GM21381 (cell line): Measurements from ENCODE around the gene CDK5R1.

Experiments
- ATAC-seq: cut with Tn5 transposase; IDR thresholded peaks from one replicate; pipeline ENCODE4 v1.9.1; 2021; ENCODE audit warnings: mild to moderate bottlenecking, moderate library complexity; ENCODE audit not compliant: unreplicated experiment

CDK5R1 gene

DNA sequence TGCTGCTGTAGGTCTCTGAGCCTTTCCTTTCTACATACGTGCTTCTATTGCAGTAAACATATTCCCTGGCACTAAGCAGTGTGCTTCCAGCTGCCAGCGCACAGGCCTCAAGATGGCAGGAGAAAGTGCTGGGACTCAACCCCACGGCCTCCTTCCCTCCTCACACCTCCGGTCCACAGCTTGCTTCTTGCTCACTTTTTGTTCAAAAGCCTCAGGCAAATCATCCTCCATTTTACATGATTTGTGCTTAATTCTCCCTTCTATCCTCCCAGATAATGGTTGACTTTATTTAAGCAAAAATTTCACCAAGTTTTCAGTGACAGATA, 5.4 kb downstream of the CDK5R1 start:
- no peak for ATAC-seq

- no peak for ATAC-seq
Measured at GRCh38 chr17:32492648-32493289, 6.0 kb downstream of the CDK5R1 start.

- ATAC-seq, result no peak
Measured at GRCh38 chr17:32493571-32493970, 6.8 kb downstream of the CDK5R1 start.

DNA sequence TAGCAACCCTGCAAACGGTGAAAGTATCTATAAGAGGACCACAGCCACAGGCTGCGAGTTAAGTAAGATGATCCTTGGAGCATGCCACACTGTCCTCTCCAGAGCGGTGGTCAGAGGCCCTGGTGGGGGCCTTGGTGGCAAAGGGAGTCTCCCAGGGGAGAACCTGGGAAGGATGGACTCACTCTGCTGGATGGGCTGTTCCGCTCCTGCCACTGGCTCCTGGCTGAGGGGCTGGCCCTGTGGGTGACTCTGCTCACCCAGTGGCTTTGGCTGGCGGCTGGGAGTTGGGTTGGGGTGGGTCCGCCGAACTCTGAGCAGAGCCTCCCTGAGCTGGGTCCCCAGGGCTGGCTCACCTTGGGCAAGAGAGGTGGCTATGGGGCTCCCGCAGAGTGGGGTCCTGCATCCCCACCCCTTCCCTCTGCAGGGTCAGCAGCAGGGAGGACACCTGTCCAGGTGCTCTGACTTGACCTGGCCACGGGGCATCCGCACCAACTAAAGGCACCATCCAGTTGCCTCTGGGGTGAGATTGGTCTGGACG, 7.3 kb downstream of the CDK5R1 start:
- ATAC-seq, result no peak

DNA sequence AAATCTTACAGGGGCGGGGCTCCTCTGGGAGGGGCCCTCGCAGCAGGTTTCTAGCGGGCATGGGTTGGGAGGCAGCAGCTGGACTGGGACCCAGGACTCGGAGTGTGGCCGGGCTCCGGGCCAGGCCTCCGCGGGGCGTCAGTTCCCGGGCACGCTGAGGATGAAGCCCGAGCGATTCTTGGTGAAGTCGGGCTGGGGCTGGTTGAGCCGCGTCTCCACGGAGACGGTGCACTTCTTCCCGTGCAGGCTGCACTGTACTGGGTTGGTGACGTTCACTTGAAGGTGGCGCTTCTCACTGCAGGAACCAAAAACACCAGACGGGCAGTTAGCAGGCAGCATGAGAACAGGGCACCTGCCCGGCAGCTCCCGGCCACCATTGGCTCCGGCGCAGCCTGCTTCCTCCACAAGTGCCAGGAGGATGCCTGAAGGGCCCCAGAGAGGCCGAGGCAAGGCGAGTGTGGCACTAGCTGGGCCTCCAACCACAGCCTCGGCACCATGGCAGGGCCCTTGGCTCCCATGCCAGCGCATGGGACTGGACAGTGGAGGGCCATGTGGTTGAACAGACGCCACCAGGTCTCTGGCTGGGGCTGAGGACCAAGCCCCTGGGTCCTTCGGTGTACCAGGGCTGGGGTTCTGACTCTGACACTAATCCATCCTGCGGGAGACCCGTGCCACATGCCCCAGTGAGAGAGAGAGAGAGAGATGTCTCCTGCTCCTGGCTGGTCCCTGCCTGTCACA, 8.0 kb downstream of the CDK5R1 start:
- ATAC-seq, result no peak

DNA sequence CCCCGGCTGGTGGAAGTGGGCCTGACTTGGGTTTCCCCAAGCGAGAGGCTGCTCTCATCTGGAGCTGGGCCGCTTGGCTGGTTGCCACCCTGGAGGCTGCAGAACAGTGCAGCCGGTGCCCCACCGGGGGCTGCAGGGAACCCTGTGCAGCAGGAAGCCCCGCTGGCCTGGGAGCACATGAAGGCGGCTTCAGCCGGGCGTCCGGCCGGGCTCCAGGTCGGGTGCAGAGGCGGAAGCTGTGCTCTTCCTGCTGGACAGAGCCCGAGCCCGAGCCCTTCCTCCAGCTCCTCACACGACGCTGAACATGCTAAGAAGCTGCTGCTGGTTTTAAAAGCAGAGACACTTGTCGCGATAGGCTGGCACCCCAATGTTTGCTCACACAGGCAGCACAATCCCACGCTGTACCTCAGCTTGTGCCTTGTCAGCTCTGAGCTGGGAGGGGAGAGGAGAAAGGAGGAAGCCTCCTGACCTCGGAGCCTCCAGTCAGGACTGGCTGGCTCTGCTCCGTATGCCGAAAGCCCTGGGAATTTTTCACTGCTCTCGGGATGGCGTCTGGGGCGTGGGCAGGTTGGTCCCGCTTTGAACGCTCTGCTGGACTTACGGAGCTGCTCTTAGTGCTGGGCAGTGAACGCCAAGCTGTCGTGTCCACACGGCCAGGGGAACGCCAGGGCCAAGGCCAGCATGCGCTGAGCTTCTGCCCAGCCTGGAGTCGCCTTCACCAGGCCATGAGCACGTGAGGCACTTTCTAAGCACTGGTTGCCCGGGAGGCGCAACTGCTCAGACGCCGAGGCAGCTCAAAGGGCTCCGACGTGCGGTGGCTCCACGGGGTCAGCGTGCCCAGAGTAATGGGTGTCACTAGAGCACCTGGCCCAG, 8.8 kb downstream of the CDK5R1 start:
- no peak for ATAC-seq

GRCh38 chr17:32496395-32497073, 9.7 kb downstream of the CDK5R1 start:
- no peak for ATAC-seq

- ATAC-seq, result no peak
Measured at GRCh38 chr17:32497431-32498205, 10.8 kb downstream of the CDK5R1 start.

- ATAC-seq, result no peak
Measured at GRCh38 chr17:32498391-32498790, 11.6 kb downstream of the CDK5R1 start.

GRCh38 chr17:32502013-32502412, 15.2 kb downstream of the CDK5R1 start:
- no peak for ATAC-seq

DNA sequence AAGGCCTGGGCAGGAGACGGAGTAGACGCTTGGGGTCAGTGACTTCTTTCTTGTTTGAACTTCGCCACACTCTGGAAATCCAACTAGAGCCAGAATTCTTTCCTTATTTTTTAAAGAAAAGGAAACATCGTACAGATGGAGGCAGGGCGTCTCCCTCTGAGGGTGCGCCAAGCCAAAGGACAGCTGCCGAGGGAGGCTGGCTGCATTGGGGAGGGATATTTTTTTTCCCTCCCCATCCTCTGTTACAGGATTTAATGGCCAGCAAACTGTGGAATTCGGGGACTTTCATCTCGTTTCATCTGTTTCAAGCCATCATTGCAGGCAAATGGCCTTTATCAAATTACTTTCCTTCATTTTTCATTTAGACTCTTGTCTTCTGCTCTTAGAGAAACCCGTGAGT, 15.9 kb downstream of the CDK5R1 start:
- no peak for ATAC-seq

- peak; percentile 85 for ATAC-seq
Measured at GRCh38 chr17:32503251-32504165, 16.7 kb downstream of the CDK5R1 start.

GRCh38 chr17:32504166-32504990, 17.6 kb downstream of the CDK5R1 start:
- no peak for ATAC-seq

DNA sequence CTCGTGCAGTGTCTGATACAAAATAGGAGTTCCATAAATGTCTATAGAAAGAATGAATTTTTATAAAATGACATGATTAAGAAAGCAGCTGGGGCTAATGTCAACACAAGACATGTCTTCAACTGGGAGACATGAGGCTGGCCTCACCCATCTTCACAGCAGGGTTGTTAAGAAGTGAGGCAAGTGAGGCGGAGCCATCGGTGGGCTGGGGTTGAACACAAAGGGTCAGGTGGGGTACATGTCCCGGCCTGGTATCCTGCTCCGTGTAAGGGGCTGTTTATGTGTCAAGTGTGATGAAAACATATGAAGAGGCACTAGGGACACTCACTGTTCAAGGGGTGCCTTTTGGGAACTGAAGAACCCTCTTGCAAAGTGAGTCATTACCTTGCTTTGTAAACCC, 22.1 kb downstream of the CDK5R1 start:
- no peak for ATAC-seq

DNA sequence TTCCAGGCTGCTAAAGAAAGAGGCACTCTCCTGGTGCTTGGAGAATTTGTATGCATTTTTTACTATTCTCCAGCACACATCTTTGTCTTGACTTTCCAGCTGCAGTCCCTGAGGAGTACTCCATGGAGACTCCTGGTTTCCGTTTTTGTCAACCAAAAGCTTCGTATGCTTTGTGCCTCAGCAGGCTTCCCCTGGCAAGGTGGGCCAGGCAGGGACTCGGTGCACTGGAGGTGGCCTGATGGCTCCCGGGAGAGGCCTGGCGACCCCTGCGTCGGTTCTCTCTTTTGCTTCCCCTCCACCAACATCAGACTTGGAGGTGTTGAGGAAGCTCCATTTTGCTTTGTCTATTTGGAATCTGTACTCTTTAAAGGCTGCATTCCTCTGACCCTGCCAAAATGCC, 23.7 kb downstream of the CDK5R1 start:
- ATAC-seq, result no peak

- ATAC-seq, result no peak
Measured at GRCh38 chr17:32512328-32512727, 25.5 kb downstream of the CDK5R1 start.

DNA sequence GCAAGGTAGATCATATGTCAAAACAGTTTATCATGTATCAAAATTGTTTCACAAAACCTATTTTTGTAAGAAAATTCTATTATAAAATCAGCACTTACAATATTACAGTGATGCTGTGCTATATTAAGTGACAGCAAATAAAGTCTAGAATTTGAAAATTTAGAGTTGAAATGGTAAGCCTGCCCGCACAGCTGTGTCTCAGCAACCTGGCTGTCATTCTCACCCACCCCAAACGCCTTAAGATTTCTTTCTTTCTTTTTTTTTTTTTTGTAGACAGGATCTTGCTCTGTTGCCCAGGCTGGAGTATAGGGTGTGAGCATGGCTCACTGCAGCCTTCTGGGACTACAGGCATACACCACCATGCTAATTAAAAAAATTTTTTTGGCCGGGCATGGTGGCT, 26.8 kb downstream of the CDK5R1 start:
- no peak for ATAC-seq

GRCh38 chr17:32514606-32515005, 27.8 kb downstream of the CDK5R1 start:
- ATAC-seq, result no peak
